Peyer's patch (tissue), 4 donors: ENCODE measurements around the gene RPL31.

Experiments used
- POLR2A ChIP-seq, 2 donors: fragments of 450-650 bp; IDR thresholded peaks; one replicate each; pipeline ENCODE4 v1.5.1; 2017; ENCODE audit warnings: antibody characterized with exemption in 2 of 2, mild to moderate bottlenecking in 2 of 2, moderate library complexity in 2 of 2
- TF ChIP-seq, protein P1 (sequence below), 6 experiments: fragments of 450-650 bp in 4 of 6; fragments of 200-600 bp in 2 of 6; sonication (generic) in 1 of 6; IDR thresholded peaks; one replicate each; pipeline ENCODE4 v1.5.1; 2017 to 2019; ENCODE audit warnings: antibody characterized with exemption in 6 of 6, mild to moderate bottlenecking in 3 of 6, moderate library complexity in 1 of 6

DNA sequence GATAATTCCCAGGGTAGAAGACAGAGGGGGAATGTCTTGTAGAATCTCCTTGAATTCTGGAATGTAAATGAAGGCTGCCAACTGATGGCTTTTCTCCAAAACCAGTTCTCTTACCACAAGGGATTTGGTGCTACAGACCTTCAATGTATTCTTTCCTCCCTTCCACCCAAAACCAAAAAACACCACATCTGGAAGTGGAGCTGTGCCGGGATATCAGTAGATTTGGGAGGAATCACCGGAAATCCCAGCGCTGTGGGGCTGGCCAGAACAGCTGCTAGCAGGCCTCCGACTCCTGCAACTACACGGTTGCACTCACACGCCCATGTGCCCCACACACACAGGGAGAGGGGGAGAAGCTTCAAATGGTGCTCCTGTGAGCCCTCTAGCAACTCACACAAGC, 45.7 kb downstream of the RPL31 start:
- TF ChIP-seq, protein P1, sequence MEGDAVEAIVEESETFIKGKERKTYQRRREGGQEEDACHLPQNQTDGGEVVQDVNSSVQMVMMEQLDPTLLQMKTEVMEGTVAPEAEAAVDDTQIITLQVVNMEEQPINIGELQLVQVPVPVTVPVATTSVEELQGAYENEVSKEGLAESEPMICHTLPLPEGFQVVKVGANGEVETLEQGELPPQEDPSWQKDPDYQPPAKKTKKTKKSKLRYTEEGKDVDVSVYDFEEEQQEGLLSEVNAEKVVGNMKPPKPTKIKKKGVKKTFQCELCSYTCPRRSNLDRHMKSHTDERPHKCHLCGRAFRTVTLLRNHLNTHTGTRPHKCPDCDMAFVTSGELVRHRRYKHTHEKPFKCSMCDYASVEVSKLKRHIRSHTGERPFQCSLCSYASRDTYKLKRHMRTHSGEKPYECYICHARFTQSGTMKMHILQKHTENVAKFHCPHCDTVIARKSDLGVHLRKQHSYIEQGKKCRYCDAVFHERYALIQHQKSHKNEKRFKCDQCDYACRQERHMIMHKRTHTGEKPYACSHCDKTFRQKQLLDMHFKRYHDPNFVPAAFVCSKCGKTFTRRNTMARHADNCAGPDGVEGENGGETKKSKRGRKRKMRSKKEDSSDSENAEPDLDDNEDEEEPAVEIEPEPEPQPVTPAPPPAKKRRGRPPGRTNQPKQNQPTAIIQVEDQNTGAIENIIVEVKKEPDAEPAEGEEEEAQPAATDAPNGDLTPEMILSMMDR (IDR thresholded peaks at IDR 0.05), result no peak
- no peak for TF ChIP-seq POLR2A (IDR thresholded peaks at IDR 0.05)
